Measurements from ENCODE around the gene CIT. TPM values are rescaled to one million over a fixed set of nuclear protein-coding genes. Genes with fewer than 3 reads are reported as not detected.
A peak's percentile ranks its signal among the peaks of the same experiment; 100 is the strongest.

The CIT gene
- total and polyA plus RNA-seq, 9 of the 15 experiments (the other 6 are each of a cell fraction or from before 2014, with no cell fraction given): 1.1 to 46.7 (median 21.3) TPM

DNA sequence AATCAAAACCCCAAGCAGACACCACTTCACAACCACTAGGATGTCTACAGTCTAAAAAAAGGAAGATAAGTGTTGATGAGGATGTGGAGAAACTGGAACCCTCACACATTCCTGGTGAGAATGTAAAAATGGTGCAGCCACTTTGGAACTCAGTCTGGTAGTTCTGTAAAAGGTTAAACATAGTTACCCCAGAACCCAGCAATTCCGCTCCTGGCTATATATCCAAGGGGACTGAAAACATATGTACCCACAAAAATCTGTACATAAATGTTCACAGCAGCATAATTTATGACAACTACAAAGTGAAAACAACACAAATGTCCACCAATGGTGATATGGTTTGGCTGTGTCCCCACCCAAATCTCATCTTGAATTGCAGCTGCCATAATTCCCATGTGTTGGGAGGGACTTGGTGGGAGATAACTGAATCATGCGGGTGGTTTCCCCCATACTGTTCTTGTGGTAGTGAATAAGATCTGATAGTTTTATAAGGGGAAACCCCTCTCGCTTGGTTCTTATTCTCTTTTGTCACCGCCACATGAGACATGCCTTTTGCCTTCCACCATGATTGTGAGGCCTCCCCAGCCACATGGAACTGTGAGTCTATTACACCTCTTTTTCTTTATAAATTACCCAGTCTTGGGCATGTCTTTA is 162.4 kb downstream of the CIT start (continued):
- TF ChIP-seq HEY1 (CRISPR knock-in tag; IDR thresholded peaks at IDR 0.05; ENCODE audit: borderline replicate concordance): no peak
- TF ChIP-seq ZNF311 (CRISPR knock-in tag; IDR thresholded peaks at IDR 0.05): no peak

DNA sequence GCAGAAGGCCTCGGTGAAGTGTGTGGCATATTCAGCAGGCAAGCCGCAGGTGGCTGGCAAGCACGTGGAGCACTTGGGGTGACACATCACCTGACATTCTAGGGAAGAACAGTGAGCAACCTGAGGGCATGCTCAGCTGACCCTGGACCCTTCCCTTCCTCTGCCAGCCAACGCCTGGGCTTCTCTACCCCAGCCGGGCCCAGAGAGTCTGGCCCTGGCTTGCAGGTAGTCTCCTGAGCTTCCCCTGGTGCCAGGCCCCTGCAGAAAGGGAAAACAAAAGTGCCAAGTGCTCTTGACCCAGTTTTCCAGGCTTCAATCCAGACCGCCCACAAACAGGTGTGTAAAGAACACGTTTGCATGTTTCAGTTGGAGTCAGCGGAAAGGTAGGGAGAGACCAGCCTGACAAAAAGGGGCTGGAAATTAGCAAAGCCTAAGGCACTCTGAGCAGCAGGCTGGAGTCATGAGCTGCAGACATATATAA is 163.5 kb downstream of the CIT start:
- no peak for DNase-seq (ENCODE audit: extremely low read depth in 1 of 4, low spot score in 3 of 4)
- Histone ChIP-seq H3K79me2 (ENCODE audit: control insufficient read depth, insufficient read depth, low read length) (no peaks in the 10 kb centered on the region), H3K4me1 (replicated peaks in 1 of 2; ENCODE audit: control insufficient read depth in 2 of 2, insufficient read depth in 2 of 2, low read length in 2 of 2) (0 out of 5 replicates have a peak, but pooled peaks cover 0 to 2% of the 10 kb centered on the region in 2 experiments), H3K9ac (ENCODE audit: insufficient read depth in 1 of 2, low read depth in 2 of 2, low read length in 2 of 2) (no peak overlapping the region), H2AFZ (ENCODE audit: low read depth, low read length) (no peak overlapping the region), H3K9me3 (replicated peaks; ENCODE audit: control insufficient read depth, insufficient read depth, low read depth, low read length) (no peaks in the 10 kb centered on the region), H3K4me3 (no peak overlapping the region), H3K4me2 (ENCODE audit: insufficient read depth, low read length) (no peak overlapping the region), H3K9me1 (ENCODE audit: control insufficient read depth, insufficient read depth, low read length) (no peaks in the 10 kb centered on the region), H3K36me3 (ENCODE audit: control insufficient read depth, insufficient read depth, low read length) (peaks cover 83% of the 10 kb centered on the region; the same call in 2 of the 3 replicates), H3K27ac (ENCODE audit: extremely low read depth, low read depth, low read length) (no peak overlapping the region), H4K20me1 (replicated peaks; ENCODE audit: control insufficient read depth, insufficient read depth, low read length) (no peaks in the 10 kb centered on the region), H3K27me3 (ENCODE audit: control insufficient read depth in 2 of 2, insufficient read depth in 2 of 2, low read length in 2 of 2) (no peaks in the 10 kb centered on the region)
- no peak for FAIRE-seq
- no TSS peak for BruUV-seq (replicated peaks)
- TF ChIP-seq PHTF2 (CRISPR knock-in tag; IDR thresholded peaks at IDR 0.05): no peak
- WGBS (ENCODE audit: insufficient coverage, low coverage, missing lambda C conversion rate): 88% methylated on average over 8 of the region's 8 CpGs
- intact Hi-C loops (cut with micrococcal nuclease): no loop called here
- in situ Hi-C loops (cut with MboI): no loop called here
- no peak for ATAC-seq
- CTCF ChIA-PET (ENCODE audit: low intra/inter-chr PET ratio): no interaction called here
- POLR2A ChIA-PET: interaction anchor here (0.6 kb wide), 1 partner anchor 9 kb away, joined by 3 read pairs; no protein-coding TSS in a partner anchor

DNA sequence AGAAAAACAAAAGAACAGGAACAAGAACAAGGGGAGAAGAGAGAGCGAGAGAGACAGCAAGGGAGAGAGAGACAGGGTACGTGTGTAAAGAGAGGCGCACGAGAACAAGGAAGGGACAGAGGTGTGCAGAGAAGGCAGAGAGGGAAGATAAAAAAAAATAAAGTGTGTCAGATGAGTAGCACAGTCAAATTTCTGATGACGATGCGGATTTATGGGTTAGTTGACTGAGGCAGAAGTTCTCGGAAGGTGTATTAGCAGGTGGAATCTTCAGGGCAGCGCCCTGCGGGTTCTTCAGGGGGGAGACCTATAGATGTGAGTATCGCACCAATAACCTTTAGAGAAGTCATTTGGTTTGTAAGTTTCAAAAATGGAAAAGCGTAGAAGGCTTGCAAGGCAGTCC is 164.4 kb downstream of the CIT start:
- FAIRE-seq: no peak
- peak; percentile 79 for TF ChIP-seq C11orf30 (IDR thresholded peaks at IDR 0.05; ENCODE audit: low read depth)
- TF ChIP-seq ZEB2 (IDR thresholded peaks at IDR 0.05): no peak
- peak; percentile 72 for TF ChIP-seq MAFF (IDR thresholded peaks at IDR 0.05; ENCODE audit: low read length)
- TF ChIP-seq ZNF316 (IDR thresholded peaks at IDR 0.05): peak; percentile 88
- TF ChIP-seq MAFG (tag; conservative IDR thresholded peaks at IDR 0.05): peak; percentile 74
- peak; percentile 71 for TF ChIP-seq MAFK (IDR thresholded peaks at IDR 0.05; ENCODE audit: low read length)
- TF ChIP-seq ZBTB34 (CRISPR knock-in tag; IDR thresholded peaks at IDR 0.05): no peak
- in situ Hi-C loops (cut with MboI): no loop called here

More for the DNA sequence above, 164.4 kb downstream of the CIT start:
- no peak overlapping the region for H3K9ac ChIP-seq (ENCODE audit: insufficient read depth in 1 of 2, low read depth in 2 of 2, low read length in 2 of 2)
- H4K20me1 ChIP-seq (replicated peaks; ENCODE audit: control insufficient read depth, insufficient read depth, low read length): no peaks in the 10 kb centered on the region
- POLR2A ChIA-PET: no interaction called here
- 0 out of 5 replicates have a peak, but pooled peaks cover 0 to 2% of the 10 kb centered on the region in 2 experiments for H3K4me1 ChIP-seq (replicated peaks in 1 of 2; ENCODE audit: control insufficient read depth in 2 of 2, insufficient read depth in 2 of 2, low read length in 2 of 2)
- ATAC-seq (no peak), DNase-seq (ENCODE audit: extremely low read depth in 1 of 4, low spot score in 3 of 4) (no peak)
- H3K79me2 ChIP-seq (ENCODE audit: control insufficient read depth, insufficient read depth, low read length): no peaks in the 10 kb centered on the region
- no peaks in the 10 kb centered on the region for H3K27me3 ChIP-seq (ENCODE audit: control insufficient read depth in 2 of 2, insufficient read depth in 2 of 2, low read length in 2 of 2)
- H3K9me3 ChIP-seq (replicated peaks; ENCODE audit: control insufficient read depth, insufficient read depth, low read depth, low read length): no peaks in the 10 kb centered on the region
- CTCF ChIA-PET (ENCODE audit: low intra/inter-chr PET ratio): no interaction called here
- no peak overlapping the region for H3K27ac ChIP-seq (ENCODE audit: extremely low read depth, low read depth, low read length)
- H3K9me1 ChIP-seq (ENCODE audit: control insufficient read depth, insufficient read depth, low read length): no peaks in the 10 kb centered on the region
- 93% methylated on average over 9 of the region's 11 CpGs for WGBS (ENCODE audit: insufficient coverage, low coverage, missing lambda C conversion rate)
- H2AFZ ChIP-seq (ENCODE audit: low read depth, low read length): no peak overlapping the region
- BruUV-seq (replicated peaks): no TSS peak
- no peak overlapping the region for H3K4me2 ChIP-seq (ENCODE audit: insufficient read depth, low read length)
- H3K36me3 ChIP-seq (ENCODE audit: control insufficient read depth, insufficient read depth, low read length): peaks cover 82% of the 10 kb centered on the region
- intact Hi-C loops (cut with micrococcal nuclease): no loop called here
- H3K4me3 ChIP-seq: no peak overlapping the region

All from K562 (cell line).